ENCODE results near the gene VDAC2.
"Not testable (repeated sequence)": the region's sequence is repeated elsewhere in the genome, so short reads cannot be mapped to it uniquely, and the experiment has no call there.

The VDAC2 gene

GRCh38 chr10:75211007-75211691, 553 bp downstream of the VDAC2 start:
- H3K79me2 ChIP-seq (ENCODE audit: control insufficient read depth, insufficient read depth, low read length) = peaks cover 40% of the 10 kb centered on the region
- H3K36me3 ChIP-seq (ENCODE audit: control insufficient read depth, insufficient read depth, low read length) = peaks cover 6% of the 10 kb centered on the region
- H4K8ac ChIP-seq (ENCODE audit: low read depth, low read length) = no peak overlapping the region
- H3K18ac ChIP-seq (ENCODE audit: low read length) = peak overlapping the region; percentile 84
- H3K4ac ChIP-seq (ENCODE audit: low read depth, low read length) = peak overlapping the region; percentile 92
- no peak overlapping the region for H2BK15ac ChIP-seq (replicated peaks; ENCODE audit: low read depth)
- peak overlapping the region; percentile 21 for H2BK120ac ChIP-seq (ENCODE audit: low read depth, low read length)
- H2BK5ac ChIP-seq (ENCODE audit: low read length) = peak overlapping the region; percentile 87
- H3K27me3 ChIP-seq (ENCODE audit: insufficient read depth, low read length, poor library complexity) = no peaks in the 10 kb centered on the region
- WGBS (ENCODE audit: extremely low coverage, insufficient coverage, low lambda C conversion rate) = no CpG with 5 or more reads among the region's 38 CpGs
- peak overlapping the region; percentile 99 for H3K9ac ChIP-seq (ENCODE audit: low read length)
- peak; percentile 78 for DNase-seq
- H4K5ac ChIP-seq (ENCODE audit: low read length) = no peak overlapping the region
- peak overlapping the region; percentile 64 for H3K4me3 ChIP-seq (ENCODE audit: low read length)
- peak overlapping the region; percentile 85 for H3K23ac ChIP-seq (ENCODE audit: low read length)
- peak overlapping the region; percentile 95 for H3K27ac ChIP-seq (ENCODE audit: low read depth, low read length)
- peak overlapping the region; percentile 15 for H3K4me2 ChIP-seq (ENCODE audit: low read length)
- H2AK5ac ChIP-seq (ENCODE audit: low read length) = peak overlapping the region; percentile 83
- peaks cover 18% of the 10 kb centered on the region for H3K4me1 ChIP-seq (ENCODE audit: control insufficient read depth, low read depth, low read length)
- H3K79me1 ChIP-seq (ENCODE audit: low read length) = no peaks in the 10 kb centered on the region
- peak overlapping the region; percentile 98 for H3K56ac ChIP-seq (ENCODE audit: low read length)

GRCh38 chr10:75212343-75212742, 1.7 kb downstream of the VDAC2 start:
- H4K8ac ChIP-seq (ENCODE audit: low read depth, low read length) = no peak overlapping the region
- H3K4ac ChIP-seq (ENCODE audit: low read depth, low read length) = no peak overlapping the region
- no peak overlapping the region for H3K27ac ChIP-seq (ENCODE audit: low read depth, low read length)
- H3K79me2 ChIP-seq (ENCODE audit: control insufficient read depth, insufficient read depth, low read length) = peaks cover 51% of the 10 kb centered on the region
- H2BK120ac ChIP-seq (ENCODE audit: low read depth, low read length) = no peak overlapping the region
- no peaks in the 10 kb centered on the region for H3K27me3 ChIP-seq (ENCODE audit: insufficient read depth, low read length, poor library complexity)
- H3K4me1 ChIP-seq (ENCODE audit: control insufficient read depth, low read depth, low read length) = peaks cover 16% of the 10 kb centered on the region
- peaks cover 9% of the 10 kb centered on the region for H3K36me3 ChIP-seq (ENCODE audit: control insufficient read depth, insufficient read depth, low read length)
- H3K79me1 ChIP-seq (ENCODE audit: low read length) = peaks cover 3% of the 10 kb centered on the region
- no peak for DNase-seq
- H3K23ac ChIP-seq (ENCODE audit: low read length) = no peak overlapping the region
- no peak overlapping the region for H4K5ac ChIP-seq (ENCODE audit: low read length)
- 100% methylated on average over 1 of the region's 6 CpGs for WGBS (ENCODE audit: extremely low coverage, insufficient coverage, low lambda C conversion rate)
- H2BK15ac ChIP-seq (replicated peaks; ENCODE audit: low read depth) = no peak overlapping the region
- H3K4me3 ChIP-seq (ENCODE audit: low read length) = no peak overlapping the region
- peak overlapping the region; percentile 99 for H3K9ac ChIP-seq (ENCODE audit: low read length)
- no peak overlapping the region for H2BK5ac ChIP-seq (ENCODE audit: low read length)
- H2AK5ac ChIP-seq (ENCODE audit: low read length) = no peak overlapping the region
- H3K56ac ChIP-seq (ENCODE audit: low read length) = peak overlapping the region; percentile 69
- peak overlapping the region; percentile 32 for H3K4me2 ChIP-seq (ENCODE audit: low read length)
- no peak overlapping the region for H3K18ac ChIP-seq (ENCODE audit: low read length)

- peaks cover 9% of the 10 kb centered on the region for H3K79me1 ChIP-seq (ENCODE audit: low read length)
- no peak overlapping the region for H3K23ac ChIP-seq (ENCODE audit: low read length)
- H2BK120ac ChIP-seq (ENCODE audit: low read depth, low read length) = no peak overlapping the region
- no peak overlapping the region for H4K5ac ChIP-seq (ENCODE audit: low read length)
- H4K8ac ChIP-seq (ENCODE audit: low read depth, low read length) = no peak overlapping the region
- WGBS (ENCODE audit: extremely low coverage, insufficient coverage, low lambda C conversion rate) = no CpG with 5 or more reads among the region's 4 CpGs
- H3K56ac ChIP-seq (ENCODE audit: low read length) = no peak overlapping the region
- DNase-seq = no peak
- H3K36me3 ChIP-seq (ENCODE audit: control insufficient read depth, insufficient read depth, low read length) = peaks cover 12% of the 10 kb centered on the region
- H2BK5ac ChIP-seq (ENCODE audit: low read length) = no peak overlapping the region
- H3K4me1 ChIP-seq (ENCODE audit: control insufficient read depth, low read depth, low read length) = peaks cover 13% of the 10 kb centered on the region
- no peak overlapping the region for H3K18ac ChIP-seq (ENCODE audit: low read length)
- H3K4ac ChIP-seq (ENCODE audit: low read depth, low read length) = no peak overlapping the region
- no peak overlapping the region for H2AK5ac ChIP-seq (ENCODE audit: low read length)
- H3K4me3 ChIP-seq (ENCODE audit: low read length) = no peak overlapping the region
- H2BK15ac ChIP-seq (replicated peaks; ENCODE audit: low read depth) = no peak overlapping the region
- peaks cover 42% of the 10 kb centered on the region for H3K79me2 ChIP-seq (ENCODE audit: control insufficient read depth, insufficient read depth, low read length)
- H3K27ac ChIP-seq (ENCODE audit: low read depth, low read length) = no peak overlapping the region
- H3K9ac ChIP-seq (ENCODE audit: low read length) = no peak overlapping the region
- H3K4me2 ChIP-seq (ENCODE audit: low read length) = no peak overlapping the region
- H3K27me3 ChIP-seq (ENCODE audit: insufficient read depth, low read length, poor library complexity) = no peaks in the 10 kb centered on the region
These were observed 9.7 kb downstream of the VDAC2 start for GRCh38 chr10:75220274-75220673.

GRCh38 chr10:75221492-75221891, 10.9 kb downstream of the VDAC2 start:
- H3K4me2 ChIP-seq (ENCODE audit: low read length); DNase-seq; H3K56ac ChIP-seq (ENCODE audit: low read length); H4K8ac ChIP-seq (ENCODE audit: low read depth, low read length); H2AK5ac ChIP-seq (ENCODE audit: low read length); H2BK15ac ChIP-seq (replicated peaks; ENCODE audit: low read depth); H3K4me3 ChIP-seq (ENCODE audit: low read length); H3K23ac ChIP-seq (ENCODE audit: low read length); H3K36me3 ChIP-seq (ENCODE audit: control insufficient read depth, insufficient read depth, low read length); H3K79me1 ChIP-seq (ENCODE audit: low read length); H3K27ac ChIP-seq (ENCODE audit: low read depth, low read length); H3K27me3 ChIP-seq (ENCODE audit: insufficient read depth, low read length, poor library complexity); H3K4ac ChIP-seq (ENCODE audit: low read depth, low read length); H3K18ac ChIP-seq (ENCODE audit: low read length); H2BK120ac ChIP-seq (ENCODE audit: low read depth, low read length); H3K9ac ChIP-seq (ENCODE audit: low read length); H4K5ac ChIP-seq (ENCODE audit: low read length); H2BK5ac ChIP-seq (ENCODE audit: low read length): not testable (repeated sequence)
- peaks cover 16% of the 10 kb centered on the region for H3K4me1 ChIP-seq (ENCODE audit: control insufficient read depth, low read depth, low read length)
- peaks cover 44% of the 10 kb centered on the region for H3K79me2 ChIP-seq (ENCODE audit: control insufficient read depth, insufficient read depth, low read length)
- WGBS (ENCODE audit: extremely low coverage, insufficient coverage, low lambda C conversion rate) = no CpG with 5 or more reads among the region's 8 CpGs

- Histone ChIP-seq H3K9ac (ENCODE audit: low read length) (peak overlapping the region; percentile 8), H3K4me3 (ENCODE audit: low read length) (no peak overlapping the region), H3K18ac (ENCODE audit: low read length) (peak overlapping the region; percentile 78), H3K79me1 (ENCODE audit: low read length) (peaks cover 3% of the 10 kb centered on the region), H2BK15ac (replicated peaks; ENCODE audit: low read depth) (no peak overlapping the region), H3K4me2 (ENCODE audit: low read length) (no peak overlapping the region), H3K27ac (ENCODE audit: low read depth, low read length) (peak overlapping the region; percentile 78), H3K27me3 (ENCODE audit: insufficient read depth, low read length, poor library complexity) (no peaks in the 10 kb centered on the region), H4K8ac (ENCODE audit: low read depth, low read length) (no peak overlapping the region), H3K79me2 (ENCODE audit: control insufficient read depth, insufficient read depth, low read length) (peaks cover 45% of the 10 kb centered on the region), H3K4me1 (ENCODE audit: control insufficient read depth, low read depth, low read length) (peaks cover 18% of the 10 kb centered on the region), H2AK5ac (ENCODE audit: low read length) (no peak overlapping the region), H2BK5ac (ENCODE audit: low read length) (no peak overlapping the region), H2BK120ac (ENCODE audit: low read depth, low read length) (peak overlapping the region; percentile 10), H4K5ac (ENCODE audit: low read length) (no peak overlapping the region), H3K56ac (ENCODE audit: low read length) (peak overlapping the region; percentile 77), H3K23ac (ENCODE audit: low read length) (no peak overlapping the region), H3K36me3 (ENCODE audit: control insufficient read depth, insufficient read depth, low read length) (peaks cover 4% of the 10 kb centered on the region), H3K4ac (ENCODE audit: low read depth, low read length) (no peak overlapping the region)
- DNase-seq = peak; percentile 93
- WGBS (ENCODE audit: extremely low coverage, insufficient coverage, low lambda C conversion rate) = no CpG with 5 or more reads among the region's 2 CpGs
These were observed 12.9 kb downstream of the VDAC2 start for GRCh38 chr10:75223507-75223906.

- Histone ChIP-seq H3K23ac (ENCODE audit: low read length) (no peak overlapping the region), H4K8ac (ENCODE audit: low read depth, low read length) (no peak overlapping the region), H2AK5ac (ENCODE audit: low read length) (no peak overlapping the region), H3K27ac (ENCODE audit: low read depth, low read length) (peak overlapping the region; percentile 78), H2BK15ac (replicated peaks; ENCODE audit: low read depth) (no peak overlapping the region), H3K27me3 (ENCODE audit: insufficient read depth, low read length, poor library complexity) (no peaks in the 10 kb centered on the region), H3K4me1 (ENCODE audit: control insufficient read depth, low read depth, low read length) (peaks cover 18% of the 10 kb centered on the region), H3K79me1 (ENCODE audit: low read length) (peaks cover 4% of the 10 kb centered on the region), H3K9ac (ENCODE audit: low read length) (peak overlapping the region; percentile 4), H3K36me3 (ENCODE audit: control insufficient read depth, insufficient read depth, low read length) (peaks cover 6% of the 10 kb centered on the region), H3K56ac (ENCODE audit: low read length) (peak overlapping the region; percentile 58), H2BK120ac (ENCODE audit: low read depth, low read length) (no peak overlapping the region), H3K79me2 (ENCODE audit: control insufficient read depth, insufficient read depth, low read length) (peaks cover 48% of the 10 kb centered on the region), H3K4ac (ENCODE audit: low read depth, low read length) (no peak overlapping the region), H2BK5ac (ENCODE audit: low read length) (no peak overlapping the region), H3K18ac (ENCODE audit: low read length) (peak overlapping the region; percentile 64), H4K5ac (ENCODE audit: low read length) (no peak overlapping the region), H3K4me2 (ENCODE audit: low read length) (no peak overlapping the region), H3K4me3 (ENCODE audit: low read length) (no peak overlapping the region)
- no peak for DNase-seq
- WGBS (ENCODE audit: extremely low coverage, insufficient coverage, low lambda C conversion rate) = no CpG with 5 or more reads among the region's 2 CpGs
These were observed 15.5 kb downstream of the VDAC2 start for GRCh38 chr10:75226095-75226494.
